OCI-LY3 (cell line): Measurements from ENCODE around the gene LRRC39.

Experiments
- EZH2phosphoT487 ChIP-seq: fragments of 200-600 bp; shearing (Covaris generic); IDR thresholded peaks from 2 replicates; pipeline ENCODE4 v1.6.1; 2018; ENCODE audit warnings: antibody characterized with exemption, mixed run types, low read depth
- TF ChIP-seq, protein P1 (sequence below): fragments of 200-600, 300-600 bp; sonication (generic); IDR thresholded peaks from 2 replicates; pipeline ENCODE4 v1.5.1; 2014; ENCODE audit warnings: antibody characterized with exemption, low read length, low read depth

GRCh38 chr1:100198596-100198995 is 20.5 kb upstream of the LRRC39 start:
- TF ChIP-seq, protein P1, sequence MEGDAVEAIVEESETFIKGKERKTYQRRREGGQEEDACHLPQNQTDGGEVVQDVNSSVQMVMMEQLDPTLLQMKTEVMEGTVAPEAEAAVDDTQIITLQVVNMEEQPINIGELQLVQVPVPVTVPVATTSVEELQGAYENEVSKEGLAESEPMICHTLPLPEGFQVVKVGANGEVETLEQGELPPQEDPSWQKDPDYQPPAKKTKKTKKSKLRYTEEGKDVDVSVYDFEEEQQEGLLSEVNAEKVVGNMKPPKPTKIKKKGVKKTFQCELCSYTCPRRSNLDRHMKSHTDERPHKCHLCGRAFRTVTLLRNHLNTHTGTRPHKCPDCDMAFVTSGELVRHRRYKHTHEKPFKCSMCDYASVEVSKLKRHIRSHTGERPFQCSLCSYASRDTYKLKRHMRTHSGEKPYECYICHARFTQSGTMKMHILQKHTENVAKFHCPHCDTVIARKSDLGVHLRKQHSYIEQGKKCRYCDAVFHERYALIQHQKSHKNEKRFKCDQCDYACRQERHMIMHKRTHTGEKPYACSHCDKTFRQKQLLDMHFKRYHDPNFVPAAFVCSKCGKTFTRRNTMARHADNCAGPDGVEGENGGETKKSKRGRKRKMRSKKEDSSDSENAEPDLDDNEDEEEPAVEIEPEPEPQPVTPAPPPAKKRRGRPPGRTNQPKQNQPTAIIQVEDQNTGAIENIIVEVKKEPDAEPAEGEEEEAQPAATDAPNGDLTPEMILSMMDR = no peak
- TF ChIP-seq EZH2phosphoT487 = no peak
